IPS-11a (cell line): ENCODE data around the gene RNPEP.
A peak's percentile ranks its signal among the peaks of the same experiment; 100 is the strongest.
"Not testable (repeated sequence)": the region's sequence is repeated elsewhere in the genome, so short reads cannot be mapped to it uniquely, and the experiment has no call there.

ENCODE experiments used
- H3K4me3 ChIP-seq: one replicate; pipeline ENCODE4 v1.5.1; 2013; ENCODE audit warnings: low read depth, low read length, control low read depth

RNPEP gene

GRCh38 chr1:202009326-202010179 lies 27.1 kb downstream of the RNPEP start:
- H3K4me3 ChIP-seq, result no peak overlapping the region

GRCh38 chr1:202010180-202011015 lies 27.9 kb downstream of the RNPEP start, which contains the start of gene ELF3:
TSS of gene ELF3 (plus strand) at chr1:202010587. CDS start at chr1:202011137, 550 bp downstream.
- H3K4me3 ChIP-seq, result peak within 1 kb of the TSS; percentile 58

GRCh38 chr1:202011994-202012393 lies 29.5 kb downstream of the RNPEP start:
- no peak overlapping the region for H3K4me3 ChIP-seq

- H3K4me3 ChIP-seq, result no peak overlapping the region
These were observed 30.4 kb downstream of the RNPEP start for GRCh38 chr1:202012544-202013478.

- H3K4me3 ChIP-seq, result no peak overlapping the region
These were observed 31.2 kb downstream of the RNPEP start for GRCh38 chr1:202013603-202014002.

- H3K4me3 ChIP-seq, result no peak overlapping the region
These were observed 31.6 kb downstream of the RNPEP start for GRCh38 chr1:202014060-202014459.

- H3K4me3 ChIP-seq, result no peak overlapping the region
These were observed 32.6 kb downstream of the RNPEP start for GRCh38 chr1:202014915-202015661.

GRCh38 chr1:202015662-202015937 lies 33.2 kb downstream of the RNPEP start:
- H3K4me3 ChIP-seq, result no peak overlapping the region

- no peak overlapping the region for H3K4me3 ChIP-seq
These were observed 33.8 kb downstream of the RNPEP start for GRCh38 chr1:202016022-202016810.

GRCh38 chr1:202016811-202017748 lies 34.6 kb downstream of the RNPEP start:
- no peak overlapping the region for H3K4me3 ChIP-seq

- no peak overlapping the region for H3K4me3 ChIP-seq
These were observed 35.5 kb downstream of the RNPEP start for GRCh38 chr1:202017749-202018467.

- no peak overlapping the region for H3K4me3 ChIP-seq
These were observed 36.2 kb downstream of the RNPEP start for GRCh38 chr1:202018468-202019234.

- H3K4me3 ChIP-seq, result not testable (repeated sequence)
These were observed 36.7 kb downstream of the RNPEP start for GRCh38 chr1:202019235-202019558.

GRCh38 chr1:202023001-202023433 lies 40.6 kb downstream of the RNPEP start:
- no peak overlapping the region for H3K4me3 ChIP-seq

- H3K4me3 ChIP-seq, result no peak overlapping the region
These were observed 46.8 kb downstream of the RNPEP start for GRCh38 chr1:202029171-202029665.

GRCh38 chr1:202029727-202030126 lies 47.3 kb downstream of the RNPEP start:
- no peak overlapping the region for H3K4me3 ChIP-seq

GRCh38 chr1:202031796-202032195 lies 49.3 kb downstream of the RNPEP start:
- no peak overlapping the region for H3K4me3 ChIP-seq
